ENCODE data around the gene GRK2. TPM values are rescaled to one million over a fixed set of nuclear protein-coding genes. Genes with fewer than 3 reads are reported as not detected.
A peak's percentile ranks its signal among the peaks of the same experiment; 100 is the strongest.

Gene GRK2
- total and polyA plus RNA-seq, 2 of the 13 experiments (the other 11 are each of a cell fraction or from before 2014, with no cell fraction given): 31.3 to 42.4 TPM

GRCh38 chr11:67262731-67263675 lies 3.3 kb upstream of the GRK2 start (continued):
- TF ChIP-seq, protein P1, sequence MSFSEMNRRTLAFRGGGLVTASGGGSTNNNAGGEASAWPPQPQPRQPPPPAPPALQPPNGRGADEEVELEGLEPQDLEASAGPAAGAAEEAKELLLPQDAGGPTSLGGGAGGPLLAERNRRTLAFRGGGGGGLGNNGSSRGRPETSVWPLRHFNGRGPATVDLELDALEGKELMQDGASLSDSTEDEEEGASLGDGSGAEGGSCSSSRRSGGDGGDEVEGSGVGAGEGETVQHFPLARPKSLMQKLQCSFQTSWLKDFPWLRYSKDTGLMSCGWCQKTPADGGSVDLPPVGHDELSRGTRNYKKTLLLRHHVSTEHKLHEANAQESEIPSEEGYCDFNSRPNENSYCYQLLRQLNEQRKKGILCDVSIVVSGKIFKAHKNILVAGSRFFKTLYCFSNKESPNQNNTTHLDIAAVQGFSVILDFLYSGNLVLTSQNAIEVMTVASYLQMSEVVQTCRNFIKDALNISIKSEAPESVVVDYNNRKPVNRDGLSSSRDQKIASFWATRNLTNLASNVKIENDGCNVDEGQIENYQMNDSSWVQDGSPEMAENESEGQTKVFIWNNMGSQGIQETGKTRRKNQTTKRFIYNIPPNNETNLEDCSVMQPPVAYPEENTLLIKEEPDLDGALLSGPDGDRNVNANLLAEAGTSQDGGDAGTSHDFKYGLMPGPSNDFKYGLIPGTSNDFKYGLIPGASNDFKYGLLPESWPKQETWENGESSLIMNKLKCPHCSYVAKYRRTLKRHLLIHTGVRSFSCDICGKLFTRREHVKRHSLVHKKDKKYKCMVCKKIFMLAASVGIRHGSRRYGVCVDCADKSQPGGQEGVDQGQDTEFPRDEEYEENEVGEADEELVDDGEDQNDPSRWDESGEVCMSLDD (CRISPR knock-in tag; IDR thresholded peaks at IDR 0.05; ENCODE audit: borderline replicate concordance): no peak
- TF ChIP-seq MTF1 (CRISPR knock-in tag; IDR thresholded peaks at IDR 0.05): no peak
- TF ChIP-seq ZMYM4 (CRISPR knock-in tag; IDR thresholded peaks at IDR 0.05): peak; percentile 93
- peak; percentile 22; the same call in 1 of the 2 replicates for TF ChIP-seq ZKSCAN8 (CRISPR knock-in tag; IDR thresholded peaks at IDR 0.05; ENCODE audit: borderline replicate concordance)
- TF ChIP-seq NR1H2 (CRISPR knock-in tag; IDR thresholded peaks at IDR 0.05; ENCODE audit: borderline replicate concordance, low read depth): no peak
- no peak for TF ChIP-seq RBM39 (IDR thresholded peaks at IDR 0.05; ENCODE audit: low read depth, low read length, poor library complexity, severe bottlenecking)
- TF ChIP-seq PPARG (CRISPR knock-in tag; conservative IDR thresholded peaks at IDR 0.05): peak; percentile 33; the same call in 1 of the 2 replicates
- peak; percentile 39; the same call in 1 of the 2 replicates for TF ChIP-seq ZC3H13 (CRISPR knock-in tag; IDR thresholded peaks at IDR 0.05)
- TF ChIP-seq KMT2A (CRISPR knock-in tag; IDR thresholded peaks at IDR 0.05): 0 out of 2 replicates have a peak, but pooled peaks have one; percentile 20
- TF ChIP-seq ISL2 (CRISPR knock-in tag; IDR thresholded peaks at IDR 0.05): no peak
- TF ChIP-seq ZNF331 (CRISPR knock-in tag; IDR thresholded peaks at IDR 0.05): peak; percentile 54; the same call in 1 of the 2 replicates
- TF ChIP-seq HOXA5 (CRISPR knock-in tag; IDR thresholded peaks at IDR 0.05): no peak
- TF ChIP-seq GATAD1 (CRISPR knock-in tag; IDR thresholded peaks at IDR 0.05): peak; percentile 62; the same call in 1 of the 2 replicates
- TF ChIP-seq, protein P2, sequence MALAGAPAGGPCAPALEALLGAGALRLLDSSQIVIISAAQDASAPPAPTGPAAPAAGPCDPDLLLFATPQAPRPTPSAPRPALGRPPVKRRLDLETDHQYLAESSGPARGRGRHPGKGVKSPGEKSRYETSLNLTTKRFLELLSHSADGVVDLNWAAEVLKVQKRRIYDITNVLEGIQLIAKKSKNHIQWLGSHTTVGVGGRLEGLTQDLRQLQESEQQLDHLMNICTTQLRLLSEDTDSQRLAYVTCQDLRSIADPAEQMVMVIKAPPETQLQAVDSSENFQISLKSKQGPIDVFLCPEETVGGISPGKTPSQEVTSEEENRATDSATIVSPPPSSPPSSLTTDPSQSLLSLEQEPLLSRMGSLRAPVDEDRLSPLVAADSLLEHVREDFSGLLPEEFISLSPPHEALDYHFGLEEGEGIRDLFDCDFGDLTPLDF (CRISPR knock-in tag; IDR thresholded peaks at IDR 0.05): no peak
- TF ChIP-seq ERF (CRISPR knock-in tag; IDR thresholded peaks at IDR 0.05): peak; percentile 54; the same call in 1 of the 2 replicates
- no peak for TF ChIP-seq HNF1B (CRISPR knock-in tag; IDR thresholded peaks at IDR 0.05)
- peak; percentile 98 for TF ChIP-seq ZNF574 (CRISPR knock-in tag; IDR thresholded peaks at IDR 0.05)
- 0 out of 2 replicates have a peak, but pooled peaks have one; percentile 34 for TF ChIP-seq MIER3 (CRISPR knock-in tag; IDR thresholded peaks at IDR 0.05; ENCODE audit: borderline replicate concordance)
- no peak for TF ChIP-seq RBM22 (optimal IDR thresholded peaks at IDR 0.05; ENCODE audit: low read length)
- TF ChIP-seq MAZ (IDR thresholded peaks at IDR 0.05; ENCODE audit: borderline replicate concordance, low read depth, low read length): no peak
- TF ChIP-seq MAZ (CRISPR knock-in tag; IDR thresholded peaks at IDR 0.05; ENCODE audit: low read depth): peak; percentile 20; the same call in 1 of the 2 replicates

Measured in HepG2 (cell line).